ENCODE data around the gene USP9X.
"Not testable (repeated sequence)": the region's sequence is repeated elsewhere in the genome, so short reads cannot be mapped to it uniquely, and the experiment has no call there.

The USP9X gene

GRCh38 chrX:41245641-41246040, 160.4 kb downstream of the USP9X start:
- Mint-ChIP-seq H3K4me1 (no peaks in the 10 kb centered on the region), H3K9me3 (no peaks in the 10 kb centered on the region), H3K36me3 (ENCODE audit: insufficient read depth) (peaks cover 2% of the 10 kb centered on the region), H3K27ac (ENCODE audit: low read depth) (no peak overlapping the region), H3K4me3 (no peak overlapping the region), H3K27me3 (no peaks in the 10 kb centered on the region)
- DNase-seq (ENCODE audit: low spot score in 2 of 2) (no peak), ATAC-seq (replicated peaks; ENCODE audit: extremely low read depth, poor library complexity, severe bottlenecking) (no peak)

DNA sequence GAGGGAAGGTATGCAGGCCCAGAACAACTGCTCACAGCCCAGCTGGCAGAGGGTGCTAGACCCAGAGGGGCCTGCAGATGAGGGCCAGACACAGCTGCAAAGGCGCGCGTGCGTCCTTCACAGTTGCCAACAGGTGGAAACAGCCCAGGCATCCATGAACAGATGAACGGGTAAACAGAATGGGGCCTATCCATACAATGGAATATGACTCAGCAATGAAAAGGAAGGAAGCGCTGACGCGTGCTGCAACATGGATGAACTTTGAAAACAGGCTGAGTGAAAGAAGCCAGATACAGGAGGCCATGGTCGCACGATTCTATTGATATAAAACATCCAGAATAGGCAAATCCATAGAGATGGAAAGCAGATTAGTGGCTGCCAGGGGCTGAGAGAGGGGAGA, 165.6 kb downstream of the USP9X start:
- ATAC-seq (replicated peaks; ENCODE audit: extremely low read depth, poor library complexity, severe bottlenecking) (no peak), DNase-seq (ENCODE audit: low spot score in 2 of 2) (no peak)
- Mint-ChIP-seq H3K27ac (ENCODE audit: low read depth) (no peak overlapping the region), H3K27me3 (no peaks in the 10 kb centered on the region), H3K4me1 (no peaks in the 10 kb centered on the region), H3K9me3 (no peaks in the 10 kb centered on the region), H3K4me3 (no peak overlapping the region), H3K36me3 (ENCODE audit: insufficient read depth) (peaks cover 2% of the 10 kb centered on the region)

GRCh38 chrX:41257801-41258200, 172.6 kb downstream of the USP9X start:
- H3K4me3 Mint-ChIP-seq = no peak overlapping the region
- no peak overlapping the region for H3K27ac Mint-ChIP-seq (ENCODE audit: low read depth)
- ATAC-seq (replicated peaks; ENCODE audit: extremely low read depth, poor library complexity, severe bottlenecking) = no peak
- no peaks in the 10 kb centered on the region for H3K9me3 Mint-ChIP-seq
- no peak for DNase-seq (ENCODE audit: low spot score in 2 of 2)
- H3K36me3 Mint-ChIP-seq (ENCODE audit: insufficient read depth) = no peaks in the 10 kb centered on the region
- H3K27me3 Mint-ChIP-seq = no peaks in the 10 kb centered on the region
- H3K4me1 Mint-ChIP-seq = no peaks in the 10 kb centered on the region

GRCh38 chrX:41258226-41258625, 173.0 kb downstream of the USP9X start:
- no peak overlapping the region for H3K27ac Mint-ChIP-seq (ENCODE audit: low read depth)
- H3K36me3 Mint-ChIP-seq (ENCODE audit: insufficient read depth) = no peaks in the 10 kb centered on the region
- ATAC-seq (replicated peaks; ENCODE audit: extremely low read depth, poor library complexity, severe bottlenecking) = no peak
- H3K9me3 Mint-ChIP-seq = no peaks in the 10 kb centered on the region
- no peaks in the 10 kb centered on the region for H3K27me3 Mint-ChIP-seq
- DNase-seq (ENCODE audit: low spot score in 2 of 2) = no peak
- no peaks in the 10 kb centered on the region for H3K4me1 Mint-ChIP-seq
- H3K4me3 Mint-ChIP-seq = no peak overlapping the region

DNA sequence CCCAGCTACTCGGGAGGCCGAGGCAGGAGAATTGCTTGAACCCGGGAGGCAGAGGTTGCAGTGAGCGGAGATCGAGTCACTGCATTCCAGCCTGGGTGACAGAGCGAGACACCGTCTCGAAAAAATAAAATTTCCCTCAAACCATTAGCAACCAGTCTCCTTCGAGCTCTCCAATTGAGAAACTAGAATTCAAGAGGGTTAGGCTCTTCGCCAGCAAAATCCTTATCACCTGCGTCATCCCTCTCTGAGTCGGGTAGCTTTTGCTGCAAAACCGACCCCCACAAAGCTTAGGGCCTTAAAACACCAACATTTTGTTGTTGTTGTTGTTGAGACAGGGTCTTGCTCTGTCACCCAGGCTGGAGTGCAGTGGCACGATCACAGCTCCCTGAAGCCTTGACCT, 173.6 kb downstream of the USP9X start:
- Mint-ChIP-seq H3K9me3 (no peaks in the 10 kb centered on the region), H3K4me3 (no peak overlapping the region), H3K36me3 (ENCODE audit: insufficient read depth) (no peaks in the 10 kb centered on the region), H3K27ac (ENCODE audit: low read depth) (no peak overlapping the region), H3K4me1 (no peaks in the 10 kb centered on the region), H3K27me3 (no peaks in the 10 kb centered on the region)
- ATAC-seq (replicated peaks; ENCODE audit: extremely low read depth, poor library complexity, severe bottlenecking) (no peak), DNase-seq (ENCODE audit: low spot score in 2 of 2) (no peak)

DNA sequence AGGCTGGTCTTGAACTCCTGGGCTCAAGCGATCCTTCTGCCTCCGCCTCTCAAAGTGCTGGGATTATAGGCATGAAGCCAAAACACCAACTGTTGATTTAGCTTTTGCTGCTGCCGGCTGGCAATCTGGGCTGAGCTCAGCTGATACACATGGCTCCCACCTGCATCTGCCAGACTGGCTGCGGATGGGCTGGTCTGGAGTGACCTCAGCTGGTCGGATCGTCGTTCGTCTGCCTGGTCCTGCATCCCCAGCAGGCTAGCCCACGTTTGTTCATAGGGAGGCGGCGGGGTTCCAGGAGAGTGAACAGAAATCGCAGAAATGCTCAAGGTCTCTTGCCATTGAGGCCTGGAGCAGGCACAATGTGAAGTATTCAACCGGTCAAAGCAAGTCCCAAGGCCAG, 174.3 kb downstream of the USP9X start:
- Mint-ChIP-seq H3K27me3 (no peaks in the 10 kb centered on the region), H3K4me3 (no peak overlapping the region), H3K4me1 (no peaks in the 10 kb centered on the region), H3K36me3 (ENCODE audit: insufficient read depth) (no peaks in the 10 kb centered on the region), H3K9me3 (no peaks in the 10 kb centered on the region), H3K27ac (ENCODE audit: low read depth) (no peak overlapping the region)
- no peak for ATAC-seq (replicated peaks; ENCODE audit: extremely low read depth, poor library complexity, severe bottlenecking)
- no peak for DNase-seq (ENCODE audit: low spot score in 2 of 2)

- H3K27me3 Mint-ChIP-seq = no peaks in the 10 kb centered on the region
- H3K9me3 Mint-ChIP-seq = no peaks in the 10 kb centered on the region
- DNase-seq (ENCODE audit: low spot score in 2 of 2) = peak in 1 of 2 donors; percentile 54
- H3K4me3 Mint-ChIP-seq = peak overlapping the region; percentile 66
- peak; percentile 99 for ATAC-seq (replicated peaks; ENCODE audit: extremely low read depth, poor library complexity, severe bottlenecking)
- H3K36me3 Mint-ChIP-seq (ENCODE audit: insufficient read depth) = no peaks in the 10 kb centered on the region
- H3K4me1 Mint-ChIP-seq = no peaks in the 10 kb centered on the region
- H3K27ac Mint-ChIP-seq (ENCODE audit: low read depth) = peak overlapping the region; percentile 74
These were observed 180.4 kb downstream of the USP9X start for GRCh38 chrX:41265615-41266014.

DNA sequence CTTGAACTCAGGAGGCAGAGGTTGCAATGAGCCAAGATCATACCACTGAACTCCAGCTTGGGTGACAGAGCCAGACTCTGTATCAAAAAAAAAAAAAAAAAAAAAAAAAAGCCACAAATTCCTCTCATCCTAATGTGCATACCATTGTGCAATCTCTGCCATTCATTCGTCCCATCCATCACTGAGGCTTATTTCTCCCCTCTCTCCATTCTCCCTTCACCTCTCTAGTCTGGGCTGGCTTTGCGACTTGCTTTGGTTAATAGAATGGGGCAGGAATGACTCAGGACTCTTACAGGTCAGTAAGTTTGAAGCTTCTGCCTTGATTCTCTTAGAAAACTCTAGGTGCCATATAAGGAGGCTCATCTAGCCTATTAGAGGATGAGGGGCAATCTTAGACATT, 188.4 kb downstream of the USP9X start:
- no peak overlapping the region for H3K27ac Mint-ChIP-seq (ENCODE audit: low read depth)
- H3K9me3 Mint-ChIP-seq = no peaks in the 10 kb centered on the region
- H3K36me3 Mint-ChIP-seq (ENCODE audit: insufficient read depth) = no peaks in the 10 kb centered on the region
- H3K27me3 Mint-ChIP-seq = no peaks in the 10 kb centered on the region
- H3K4me1 Mint-ChIP-seq = no peaks in the 10 kb centered on the region
- H3K4me3 Mint-ChIP-seq = no peak overlapping the region
- ATAC-seq (replicated peaks; ENCODE audit: extremely low read depth, poor library complexity, severe bottlenecking) (no peak), DNase-seq (ENCODE audit: low spot score in 2 of 2) (no peak)

DNA sequence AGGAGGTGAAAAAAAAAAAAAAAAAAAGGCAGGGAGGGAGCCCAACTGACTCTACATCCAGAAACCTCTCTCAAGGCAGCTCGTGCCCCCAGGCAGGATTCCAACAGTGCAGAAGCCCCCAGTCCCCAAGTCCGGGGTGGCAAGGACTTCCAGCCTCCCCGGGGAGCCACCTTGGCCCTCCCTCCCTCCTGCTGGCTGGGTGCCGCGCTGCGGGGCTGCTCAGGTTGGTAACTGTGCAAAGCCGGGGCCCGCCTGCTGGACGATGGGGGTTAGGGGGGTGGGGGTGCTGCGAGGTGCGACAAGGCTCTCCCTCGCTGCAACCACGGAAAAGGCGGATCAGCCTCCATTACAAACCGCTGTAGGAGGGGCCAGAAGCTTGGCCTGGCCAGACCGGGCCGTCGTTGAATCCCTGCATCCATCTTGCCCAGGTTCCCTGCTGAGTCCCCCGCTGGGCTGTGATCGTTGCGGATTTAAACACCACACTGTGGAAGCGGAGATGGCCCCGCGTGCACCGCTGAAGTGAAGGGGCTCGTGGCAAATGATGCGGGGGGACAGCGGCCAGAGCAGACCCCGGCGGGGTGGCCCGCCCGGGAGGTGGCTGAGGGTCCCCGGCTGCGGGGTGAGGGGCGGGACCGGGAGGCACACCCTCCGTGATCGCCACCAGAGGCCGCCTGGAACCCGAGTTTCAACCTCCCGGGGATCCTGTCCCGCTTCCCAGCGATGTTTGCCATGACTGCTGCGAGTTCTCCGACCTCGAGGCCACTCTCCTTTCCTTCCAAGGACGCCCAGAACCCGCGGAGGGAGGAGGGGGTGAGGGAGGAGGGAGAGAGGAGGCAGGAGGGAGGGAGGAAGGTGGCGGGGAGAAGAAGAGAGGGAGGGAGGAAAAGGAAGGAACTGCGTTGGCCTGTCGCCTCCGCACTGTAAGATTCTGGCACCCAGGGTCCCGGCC, 190.7 kb downstream of the USP9X start:
- H3K4me3 Mint-ChIP-seq = peak overlapping the region; percentile 72
- DNase-seq (ENCODE audit: low spot score in 2 of 2) (no peak), ATAC-seq (replicated peaks; ENCODE audit: extremely low read depth, poor library complexity, severe bottlenecking) (peak; percentile 55)
- H3K4me1 Mint-ChIP-seq = no peaks in the 10 kb centered on the region
- no peaks in the 10 kb centered on the region for H3K27me3 Mint-ChIP-seq
- H3K27ac Mint-ChIP-seq (ENCODE audit: low read depth) = no peak overlapping the region
- H3K36me3 Mint-ChIP-seq (ENCODE audit: insufficient read depth) = no peaks in the 10 kb centered on the region
- no peaks in the 10 kb centered on the region for H3K9me3 Mint-ChIP-seq

DNA sequence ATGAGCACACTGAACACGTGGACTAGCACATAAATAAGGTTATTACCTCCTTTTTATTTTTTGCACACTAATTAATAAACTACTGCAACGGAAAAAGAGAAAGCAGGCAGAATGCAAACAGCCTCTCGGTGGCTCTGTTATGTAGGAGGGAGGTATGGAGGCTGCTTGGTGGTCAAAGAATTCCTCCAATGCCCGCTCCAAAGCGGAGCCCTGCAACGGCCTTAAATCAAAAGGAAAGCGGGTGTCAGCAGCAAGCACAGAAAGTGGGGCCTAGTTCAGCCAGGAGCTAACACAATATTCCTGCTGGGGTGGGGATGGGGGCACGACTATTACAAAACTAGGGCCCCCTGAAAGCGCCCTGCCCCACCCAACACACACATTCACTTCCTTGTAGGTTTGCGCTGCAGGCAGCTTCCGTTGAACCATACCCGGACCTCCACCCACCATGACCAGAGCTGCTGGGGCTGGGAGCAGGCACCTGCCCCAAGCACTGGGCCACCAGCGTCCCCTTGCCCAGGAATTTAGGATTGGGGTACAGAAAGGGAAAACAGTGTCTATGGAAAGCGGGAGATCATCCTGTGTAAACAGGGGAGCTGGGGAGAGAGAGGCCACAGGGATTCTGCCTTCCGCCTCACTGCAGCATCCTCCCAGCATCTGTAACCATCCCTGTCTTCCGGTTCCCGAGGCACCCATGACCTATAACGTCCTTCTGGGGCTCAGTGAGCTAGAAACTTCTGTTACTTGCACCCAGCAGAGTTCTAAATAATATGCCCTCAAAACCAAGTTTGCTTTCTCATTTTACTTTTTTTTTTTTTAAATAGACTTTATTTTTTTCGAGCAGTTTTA, 191.6 kb downstream of the USP9X start:
- Mint-ChIP-seq H3K4me3 (peak overlapping the region; percentile 72), H3K36me3 (ENCODE audit: insufficient read depth) (no peaks in the 10 kb centered on the region), H3K27ac (ENCODE audit: low read depth) (peak overlapping the region; percentile 77), H3K4me1 (no peaks in the 10 kb centered on the region), H3K27me3 (no peaks in the 10 kb centered on the region), H3K9me3 (no peaks in the 10 kb centered on the region)
- no peak for ATAC-seq (replicated peaks; ENCODE audit: extremely low read depth, poor library complexity, severe bottlenecking)
- no peak for DNase-seq (ENCODE audit: low spot score in 2 of 2)

DNA sequence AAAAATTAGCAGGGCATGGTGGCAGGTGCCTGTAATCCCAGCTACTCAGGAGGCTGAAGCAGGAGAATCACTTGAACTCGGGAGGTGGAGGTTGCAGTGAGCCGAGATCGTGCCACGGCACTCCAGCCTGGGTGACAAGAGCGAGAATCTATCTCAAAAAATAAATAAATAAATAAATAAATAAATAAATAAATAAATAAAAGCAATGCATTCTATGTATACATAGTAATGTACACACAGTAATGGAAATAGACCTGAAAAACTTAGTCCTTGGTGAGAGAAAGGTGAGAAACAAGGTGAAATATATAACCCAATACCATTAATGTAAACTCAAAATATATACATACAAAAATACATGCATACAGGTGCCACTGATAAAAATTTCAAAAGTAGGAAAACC, 197.1 kb downstream of the USP9X start:
- H3K27me3 Mint-ChIP-seq; H3K9me3 Mint-ChIP-seq; H3K27ac Mint-ChIP-seq (ENCODE audit: low read depth); H3K36me3 Mint-ChIP-seq (ENCODE audit: insufficient read depth); H3K4me3 Mint-ChIP-seq; ATAC-seq (replicated peaks; ENCODE audit: extremely low read depth, poor library complexity, severe bottlenecking); H3K4me1 Mint-ChIP-seq; DNase-seq (ENCODE audit: low spot score in 2 of 2): not testable (repeated sequence)

- H3K27me3 Mint-ChIP-seq; H3K4me1 Mint-ChIP-seq; ATAC-seq (replicated peaks; ENCODE audit: extremely low read depth, poor library complexity, severe bottlenecking); H3K4me3 Mint-ChIP-seq; H3K36me3 Mint-ChIP-seq (ENCODE audit: insufficient read depth); H3K9me3 Mint-ChIP-seq; DNase-seq (ENCODE audit: low spot score in 2 of 2); H3K27ac Mint-ChIP-seq (ENCODE audit: low read depth): not testable (repeated sequence)
These were observed 200.7 kb downstream of the USP9X start for GRCh38 chrX:41285928-41286327.
